Ishikawa (cell line): ENCODE measurements around the gene TUBAL3.

Source experiments
- CEBPB ChIP-seq: IDR thresholded peaks from 2 replicates; pipeline ENCODE4 v1.6.1; 2012
- CREB1 ChIP-seq: IDR thresholded peaks from 2 replicates; pipeline ENCODE4 v1.6.1; 2012; ENCODE audit warnings: low read depth
- EP300 ChIP-seq: IDR thresholded peaks from 2 replicates; pipeline ENCODE4 v1.6.1; 2012; ENCODE audit warnings: borderline replicate concordance
- MAX ChIP-seq: IDR thresholded peaks from 2 replicates; pipeline ENCODE4 v1.6.1; 2012
- NFIC ChIP-seq: IDR thresholded peaks from 2 replicates; pipeline ENCODE4 v1.6.1; 2012
- RAD21 ChIP-seq: IDR thresholded peaks from 2 replicates; pipeline ENCODE4 v1.6.1; 2012; ENCODE audit warnings: low read depth
- REST ChIP-seq: IDR thresholded peaks from 2 replicates; pipeline ENCODE4 v1.6.1; 2012; ENCODE audit warnings: low read depth, mild to moderate bottlenecking
- TAF1 ChIP-seq: IDR thresholded peaks from 2 replicates; pipeline ENCODE4 v1.6.1; 2012; ENCODE audit warnings: low read depth, mild to moderate bottlenecking
- TEAD4 ChIP-seq: IDR thresholded peaks from 2 replicates; pipeline ENCODE4 v1.6.1; 2012
- YY1 ChIP-seq: IDR thresholded peaks from 2 replicates; pipeline ENCODE4 v1.6.1; 2012; ENCODE audit warnings: low read depth

GRCh38 chr10:5449227-5449626 is 44.6 kb upstream of the TUBAL3 start:
- TF ChIP-seq YY1 (no peak), REST (no peak), EP300 (no peak), TAF1 (no peak), MAX (no peak), TEAD4 (no peak), RAD21 (no peak), CEBPB (no peak), CREB1 (no peak), NFIC (no peak)
